ENCODE results near the gene CEP112.

CEP112 gene

DNA sequence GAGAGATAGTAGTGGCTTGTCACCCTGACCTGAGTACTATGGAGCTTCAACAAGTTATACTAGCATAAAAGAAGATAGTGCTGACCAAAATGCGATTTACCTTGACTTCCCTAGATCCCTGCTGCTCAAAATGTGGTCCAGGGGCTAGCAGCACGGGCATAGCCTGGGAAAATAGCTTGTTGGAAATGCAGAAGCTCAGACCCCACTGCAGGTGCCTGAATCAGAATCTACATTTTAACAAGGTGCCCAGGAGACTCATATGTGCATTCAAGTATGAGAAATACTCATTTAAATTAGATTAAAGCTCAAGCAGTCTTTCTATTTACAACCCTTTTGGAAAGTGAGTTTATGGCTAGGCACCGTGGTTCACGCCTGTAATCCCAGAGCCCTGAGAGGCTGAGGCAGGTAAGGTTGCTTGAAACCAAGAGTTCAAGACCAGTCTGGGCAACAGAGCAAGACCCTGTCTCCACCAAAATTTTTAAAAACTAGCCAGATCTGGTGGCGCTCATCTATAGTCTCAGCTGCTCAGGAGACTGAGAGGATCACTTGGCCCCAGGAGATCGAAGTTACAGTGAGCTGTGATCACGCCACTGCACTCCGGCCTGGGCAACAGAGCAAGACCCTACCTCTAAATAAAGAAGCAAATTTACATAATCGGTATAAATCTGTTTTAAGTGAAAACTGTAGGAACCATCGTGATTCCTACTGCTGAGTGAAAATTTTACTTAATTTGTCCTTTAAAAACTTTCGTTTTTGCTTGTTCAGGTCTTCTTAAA lies 30.0 kb upstream of the CEP112 start:
- Mint-ChIP-seq H3K36me3 (no peaks in the 10 kb centered on the region), H3K4me3 (no peak overlapping the region), H3K9me3 (no peaks in the 10 kb centered on the region), H3K27me3 (peaks cover 7% of the 10 kb centered on the region), H3K27ac (no peak overlapping the region), H3K4me1 (no peaks in the 10 kb centered on the region)
- no peak for DNase-seq (ENCODE audit: low spot score in 2 of 2)
- ATAC-seq (ENCODE audit: low read depth): no peak

GRCh38 chr17:66221343-66221742 lies 29.4 kb upstream of the CEP112 start:
- H3K9me3 Mint-ChIP-seq: no peaks in the 10 kb centered on the region
- no peaks in the 10 kb centered on the region for H3K36me3 Mint-ChIP-seq
- H3K4me1 Mint-ChIP-seq: no peaks in the 10 kb centered on the region
- no peak for ATAC-seq (ENCODE audit: low read depth)
- peaks cover 7% of the 10 kb centered on the region for H3K27me3 Mint-ChIP-seq
- no peak for DNase-seq (ENCODE audit: low spot score in 2 of 2)
- H3K4me3 Mint-ChIP-seq: no peak overlapping the region
- H3K27ac Mint-ChIP-seq: no peak overlapping the region

GRCh38 chr17:66220079-66220835 lies 28.3 kb upstream of the CEP112 start:
- H3K4me1 Mint-ChIP-seq: no peaks in the 10 kb centered on the region
- H3K36me3 Mint-ChIP-seq: no peaks in the 10 kb centered on the region
- H3K27ac Mint-ChIP-seq: no peak overlapping the region
- DNase-seq (ENCODE audit: low spot score in 2 of 2) (no peak), ATAC-seq (ENCODE audit: low read depth) (no peak)
- H3K9me3 Mint-ChIP-seq: no peaks in the 10 kb centered on the region
- peaks cover 6% of the 10 kb centered on the region for H3K27me3 Mint-ChIP-seq
- H3K4me3 Mint-ChIP-seq: no peak overlapping the region

DNA sequence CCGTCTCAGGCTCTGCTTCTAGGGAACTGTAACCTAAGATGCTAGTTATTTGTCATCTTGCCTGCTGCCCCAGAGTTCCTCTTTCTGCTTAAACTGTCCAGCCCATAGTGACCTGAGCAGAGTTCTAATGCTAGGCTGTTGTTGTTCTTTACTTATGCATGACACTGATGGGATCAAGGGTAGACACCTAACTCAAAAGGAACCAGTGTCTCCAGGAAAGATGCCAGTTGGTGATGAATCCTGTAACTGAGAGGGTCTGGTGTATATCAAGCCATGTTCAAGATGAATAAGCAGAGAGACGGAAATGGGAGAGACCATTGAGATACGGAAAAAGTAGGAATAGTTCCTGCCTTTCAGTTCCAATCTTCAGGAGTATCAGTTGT lies 23.6 kb upstream of the CEP112 start:
- Mint-ChIP-seq H3K9me3 (no peaks in the 10 kb centered on the region), H3K4me1 (no peaks in the 10 kb centered on the region), H3K4me3 (no peak overlapping the region), H3K36me3 (no peaks in the 10 kb centered on the region), H3K27me3 (peaks cover 3% of the 10 kb centered on the region), H3K27ac (no peak overlapping the region)
- ATAC-seq (ENCODE audit: low read depth) (no peak), DNase-seq (ENCODE audit: low spot score in 2 of 2) (no peak)

GRCh38 chr17:66214884-66215528 lies 23.1 kb upstream of the CEP112 start:
- H3K4me1 Mint-ChIP-seq: no peaks in the 10 kb centered on the region
- DNase-seq (ENCODE audit: low spot score in 2 of 2) (no peak), ATAC-seq (ENCODE audit: low read depth) (no peak)
- H3K36me3 Mint-ChIP-seq: no peaks in the 10 kb centered on the region
- H3K9me3 Mint-ChIP-seq: no peaks in the 10 kb centered on the region
- peaks cover 6% of the 10 kb centered on the region for H3K27me3 Mint-ChIP-seq
- no peak overlapping the region for H3K4me3 Mint-ChIP-seq
- H3K27ac Mint-ChIP-seq: no peak overlapping the region

DNA sequence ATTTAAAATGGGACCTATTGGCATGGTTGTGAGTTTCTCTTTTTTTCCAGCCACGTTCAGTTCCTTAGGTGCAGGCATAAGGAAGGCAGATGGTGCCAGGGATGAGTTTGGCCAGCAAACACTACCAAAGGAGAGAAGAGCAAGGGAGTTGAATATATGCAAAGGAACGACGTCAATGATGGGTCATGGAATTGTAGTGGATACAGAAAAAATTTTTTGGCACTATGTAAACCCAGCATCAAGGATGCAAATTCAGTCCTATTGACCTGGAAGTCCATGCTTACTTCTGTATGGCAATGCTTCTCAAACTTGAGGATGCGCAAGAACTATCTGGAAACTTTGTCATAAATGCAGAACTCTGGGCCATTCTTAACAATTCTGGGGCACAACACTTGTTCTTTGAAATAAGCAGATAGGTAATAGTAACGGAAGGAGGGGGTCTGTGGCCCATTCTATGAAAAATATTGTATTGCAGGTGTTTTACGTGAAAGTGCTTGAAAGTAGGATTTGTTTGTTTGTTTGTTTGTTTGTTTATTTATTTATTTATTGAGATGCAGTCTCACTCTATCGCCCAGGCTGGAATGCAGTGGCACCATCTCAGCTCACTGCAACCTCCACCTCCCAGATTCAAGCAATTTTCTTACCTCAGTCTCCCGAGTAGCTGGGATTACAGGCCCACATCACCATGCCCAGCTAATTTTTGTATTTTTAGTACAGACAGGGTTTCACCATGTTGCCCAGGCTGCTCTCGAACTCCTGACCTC lies 19.3 kb upstream of the CEP112 start:
- ATAC-seq (ENCODE audit: low read depth): no peak
- Mint-ChIP-seq H3K4me1 (no peaks in the 10 kb centered on the region), H3K27me3 (peaks cover 7% of the 10 kb centered on the region), H3K9me3 (peaks cover 3% of the 10 kb centered on the region), H3K4me3 (no peak overlapping the region), H3K36me3 (no peaks in the 10 kb centered on the region), H3K27ac (no peak overlapping the region)
- DNase-seq (ENCODE audit: low spot score in 2 of 2): no peak

DNA sequence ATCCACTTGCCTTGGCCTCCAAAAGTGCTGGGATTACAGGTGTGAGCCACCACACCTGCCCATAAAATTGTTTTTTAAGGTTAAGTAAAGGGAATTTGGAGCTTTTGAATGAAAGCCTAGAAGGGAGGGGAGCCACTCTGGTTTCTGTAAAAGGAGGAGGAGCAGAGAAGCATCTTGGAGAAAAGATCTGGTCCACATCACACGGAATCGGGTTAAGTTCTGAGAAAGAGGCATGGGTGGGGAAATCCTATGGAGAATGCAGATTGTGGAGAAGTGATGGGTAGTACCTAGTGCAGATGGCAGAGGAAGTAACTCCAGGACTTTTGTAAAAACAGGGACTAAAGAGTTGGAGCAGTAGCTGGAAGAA lies 18.3 kb upstream of the CEP112 start:
- Mint-ChIP-seq H3K4me3 (no peak overlapping the region), H3K9me3 (peaks cover 3% of the 10 kb centered on the region), H3K27ac (no peak overlapping the region), H3K36me3 (no peaks in the 10 kb centered on the region), H3K4me1 (no peaks in the 10 kb centered on the region), H3K27me3 (peaks cover 7% of the 10 kb centered on the region)
- no peak for ATAC-seq (ENCODE audit: low read depth)
- DNase-seq (ENCODE audit: low spot score in 2 of 2): no peak

DNA sequence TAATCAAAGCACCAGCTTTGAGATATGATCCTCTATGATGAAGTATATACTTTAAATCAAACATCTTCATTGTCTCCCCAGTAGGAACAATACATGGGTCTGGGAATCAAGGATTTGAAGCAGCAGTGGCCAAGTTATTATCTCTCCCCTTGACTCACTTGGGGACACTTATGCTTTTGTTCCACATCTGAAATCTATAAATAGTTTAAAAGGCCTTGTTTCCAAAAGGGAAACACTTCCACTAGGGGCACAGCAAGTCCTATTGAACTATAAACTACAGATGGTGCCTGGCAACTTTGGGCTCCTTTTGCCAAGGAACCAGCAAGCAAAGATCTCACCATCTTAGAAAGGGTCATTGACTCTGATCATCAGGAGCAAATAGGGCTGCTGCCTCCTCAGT lies 16.0 kb upstream of the CEP112 start:
- peaks cover 9% of the 10 kb centered on the region for H3K27me3 Mint-ChIP-seq
- H3K9me3 Mint-ChIP-seq: peaks cover 3% of the 10 kb centered on the region
- no peak overlapping the region for H3K4me3 Mint-ChIP-seq
- H3K27ac Mint-ChIP-seq: no peak overlapping the region
- H3K36me3 Mint-ChIP-seq: peaks cover 2% of the 10 kb centered on the region
- no peaks in the 10 kb centered on the region for H3K4me1 Mint-ChIP-seq
- ATAC-seq (ENCODE audit: low read depth) (no peak), DNase-seq (ENCODE audit: low spot score in 2 of 2) (no peak)

DNA sequence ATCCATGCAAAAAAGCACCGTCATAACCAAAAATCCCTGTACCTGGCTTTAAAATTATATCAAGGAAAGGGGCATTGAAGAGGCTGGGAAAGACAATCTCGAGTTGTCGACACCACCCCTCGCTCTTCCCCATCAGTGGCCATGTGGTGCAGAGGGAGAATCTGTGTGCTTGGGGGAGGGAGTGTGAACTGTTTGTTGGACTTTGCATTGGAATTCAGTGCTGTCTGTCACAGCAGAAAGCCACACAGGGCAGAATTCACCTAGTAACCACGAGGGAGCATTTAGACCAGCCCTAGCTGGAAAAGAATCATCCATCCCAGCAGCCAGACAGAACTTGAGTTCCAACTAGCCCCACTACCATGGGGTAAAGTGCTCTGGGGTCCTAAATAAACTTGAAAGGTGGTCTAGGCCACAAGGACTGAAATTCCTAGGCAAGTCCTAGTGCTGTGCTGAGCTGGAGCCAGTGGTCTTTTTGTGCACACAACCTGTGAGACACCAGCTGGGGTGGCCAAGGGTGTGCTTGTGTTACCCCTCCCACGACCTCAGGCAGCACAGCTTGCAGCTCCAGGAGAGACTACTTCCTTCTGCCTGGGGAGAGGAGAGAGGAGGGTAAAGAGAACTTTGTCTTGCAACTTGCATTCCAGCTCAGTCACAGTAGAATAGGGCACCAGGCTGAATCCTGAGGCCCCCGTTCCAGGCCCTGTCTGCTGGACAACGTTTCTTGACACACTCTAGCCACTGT lies 11.5 kb upstream of the CEP112 start:
- peaks cover 2% of the 10 kb centered on the region for H3K27me3 Mint-ChIP-seq
- H3K9me3 Mint-ChIP-seq: peaks cover 3% of the 10 kb centered on the region
- peaks cover 4% of the 10 kb centered on the region for H3K4me1 Mint-ChIP-seq
- H3K4me3 Mint-ChIP-seq: no peak overlapping the region
- no peak overlapping the region for H3K27ac Mint-ChIP-seq
- DNase-seq (ENCODE audit: low spot score in 2 of 2): no peak
- no peak for ATAC-seq (ENCODE audit: low read depth)
- peaks cover 2% of the 10 kb centered on the region for H3K36me3 Mint-ChIP-seq

DNA sequence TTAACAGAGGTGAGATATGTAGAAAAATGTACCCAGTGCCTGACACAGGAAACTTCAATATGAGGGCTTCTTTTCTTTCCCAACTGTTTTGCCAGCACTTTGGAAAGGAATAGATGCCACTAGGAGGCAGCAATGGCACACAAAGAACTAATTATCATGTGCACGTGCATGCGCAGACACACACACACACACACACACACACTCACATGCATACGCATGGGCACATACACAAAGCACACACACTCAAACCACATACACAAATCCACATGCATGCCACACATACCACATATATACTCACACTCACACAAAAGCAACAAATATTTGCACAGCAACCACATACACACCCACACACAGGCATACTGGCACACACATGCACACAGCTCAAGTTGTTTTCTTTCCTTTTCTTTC lies 8.8 kb upstream of the CEP112 start:
- no peaks in the 10 kb centered on the region for H3K9me3 Mint-ChIP-seq
- no peak overlapping the region for H3K27ac Mint-ChIP-seq
- ATAC-seq (ENCODE audit: low read depth) (no peak), DNase-seq (ENCODE audit: low spot score in 2 of 2) (no peak)
- H3K36me3 Mint-ChIP-seq: peaks cover 2% of the 10 kb centered on the region
- peaks cover 2% of the 10 kb centered on the region for H3K27me3 Mint-ChIP-seq
- H3K4me3 Mint-ChIP-seq: no peak overlapping the region
- H3K4me1 Mint-ChIP-seq: peaks cover 4% of the 10 kb centered on the region

DNA sequence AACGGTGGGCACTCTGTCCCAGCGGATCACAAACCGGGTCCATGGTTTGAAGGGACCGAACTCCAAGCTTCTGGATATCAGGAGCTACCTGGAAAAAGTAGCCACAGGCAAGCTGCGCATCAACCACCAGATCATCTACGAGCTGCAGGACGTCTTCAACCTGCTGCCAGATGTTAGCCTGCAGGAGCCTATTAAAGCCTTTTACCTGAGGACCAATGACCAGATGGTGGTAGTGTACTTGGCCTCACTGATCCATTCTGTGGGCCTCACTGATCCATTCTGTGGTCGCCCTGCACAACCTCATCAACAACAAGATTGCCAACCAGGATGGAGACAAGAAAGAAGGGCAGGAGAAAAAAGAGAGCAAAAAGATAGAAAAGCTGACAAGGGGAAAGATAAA lies 6.3 kb upstream of the CEP112 start:
- Mint-ChIP-seq H3K36me3 (no peaks in the 10 kb centered on the region), H3K9me3 (no peaks in the 10 kb centered on the region)
- ATAC-seq (ENCODE audit: low read depth): no peak

DNA sequence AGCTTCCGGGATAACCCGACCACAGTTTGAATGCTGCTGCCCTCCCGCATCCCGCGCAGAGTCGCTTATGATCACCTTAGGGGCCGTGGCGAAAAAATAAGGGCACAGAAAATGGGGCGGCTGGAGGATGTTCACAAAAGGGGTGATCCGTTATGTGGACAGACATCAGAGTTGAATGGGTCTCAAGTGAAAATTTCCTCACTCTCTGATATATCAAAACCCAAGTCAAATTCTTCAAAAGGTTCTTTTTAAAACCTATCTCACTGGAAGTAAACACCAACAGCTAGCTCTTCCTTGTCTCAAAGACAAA lies 400 bp upstream of the CEP112 start:
- peak overlapping the region; percentile 91 for H3K27ac Mint-ChIP-seq
- H3K4me3 Mint-ChIP-seq: peak overlapping the region; percentile 73
- ATAC-seq (ENCODE audit: low read depth) (no peak), DNase-seq (ENCODE audit: low spot score in 2 of 2) (no peak)
- peaks cover 10% of the 10 kb centered on the region for H3K4me1 Mint-ChIP-seq
- H3K36me3 Mint-ChIP-seq: no peaks in the 10 kb centered on the region
- no peaks in the 10 kb centered on the region for H3K9me3 Mint-ChIP-seq
- H3K27me3 Mint-ChIP-seq: no peaks in the 10 kb centered on the region

More for the DNA sequence above, 6.3 kb upstream of the CEP112 start:
- DNase-seq (ENCODE audit: low spot score in 2 of 2): no peak
- no peaks in the 10 kb centered on the region for H3K27me3 Mint-ChIP-seq
- peaks cover 7% of the 10 kb centered on the region for H3K4me1 Mint-ChIP-seq
- no peak overlapping the region for H3K27ac Mint-ChIP-seq
- H3K4me3 Mint-ChIP-seq: no peak overlapping the region

GRCh38 chr17:66190738-66191592 lies 968 bp downstream of the CEP112 start:
- no peaks in the 10 kb centered on the region for H3K27me3 Mint-ChIP-seq
- H3K27ac Mint-ChIP-seq: no peak overlapping the region
- H3K4me3 Mint-ChIP-seq: peak overlapping the region; percentile 73
- H3K4me1 Mint-ChIP-seq: peaks cover 10% of the 10 kb centered on the region
- no peaks in the 10 kb centered on the region for H3K36me3 Mint-ChIP-seq
- no peak for ATAC-seq (ENCODE audit: low read depth)
- H3K9me3 Mint-ChIP-seq: no peaks in the 10 kb centered on the region
- DNase-seq (ENCODE audit: low spot score in 2 of 2): no peak

Measured in memory B cell (primary cell).